Fibroblast of skin of right biceps (primary cell): ENCODE data around the gene PI4KA.
"Not testable (repeated sequence)": the region's sequence is repeated elsewhere in the genome, so short reads cannot be mapped to it uniquely, and the experiment has no call there.

Experiments
- DNase-seq: peaks from one replicate; pipeline ENCODE4 v3.0.0-alpha.2; 2013

PI4KA gene

GRCh38 chr22:20844055-20845037 is 14.3 kb downstream of the PI4KA start:
- no peak for DNase-seq

- no peak for DNase-seq
Measured at GRCh38 chr22:20843501-20843900, 15.1 kb downstream of the PI4KA start.

DNA sequence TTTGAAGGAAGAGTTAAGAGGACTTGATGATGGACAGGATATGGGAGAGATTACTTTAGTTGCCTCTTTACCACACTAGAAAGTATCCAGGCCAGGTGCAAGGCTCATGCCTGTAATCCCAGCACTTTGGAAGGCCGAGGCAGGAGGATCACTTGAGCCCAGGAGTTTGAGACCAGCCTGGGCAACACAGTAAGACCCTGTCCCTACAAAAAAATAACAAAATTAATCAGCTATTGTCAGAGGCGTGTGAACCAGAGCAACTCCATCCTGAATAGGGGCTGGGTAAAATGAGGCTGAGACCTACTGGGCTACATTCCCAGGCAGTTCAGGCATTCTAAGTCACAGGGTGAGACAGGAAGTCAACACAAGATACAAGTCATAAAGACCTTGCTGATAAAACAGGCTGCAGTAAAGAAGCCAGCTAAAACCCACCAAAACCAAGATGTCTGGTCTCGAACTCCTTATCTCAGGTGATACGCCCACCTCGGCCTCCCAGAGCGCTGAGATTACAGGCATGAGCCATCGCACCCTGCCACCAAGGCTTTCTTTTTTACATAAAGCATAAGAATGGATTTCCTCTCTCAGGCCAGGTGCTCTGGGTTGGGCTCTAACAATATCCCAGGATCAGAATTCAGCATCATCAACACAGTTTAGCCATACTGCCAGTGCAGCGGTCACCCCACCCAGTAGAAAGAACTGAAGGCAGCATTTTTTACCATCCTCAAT is 17.8 kb downstream of the PI4KA start:
- no peak for DNase-seq

DNA sequence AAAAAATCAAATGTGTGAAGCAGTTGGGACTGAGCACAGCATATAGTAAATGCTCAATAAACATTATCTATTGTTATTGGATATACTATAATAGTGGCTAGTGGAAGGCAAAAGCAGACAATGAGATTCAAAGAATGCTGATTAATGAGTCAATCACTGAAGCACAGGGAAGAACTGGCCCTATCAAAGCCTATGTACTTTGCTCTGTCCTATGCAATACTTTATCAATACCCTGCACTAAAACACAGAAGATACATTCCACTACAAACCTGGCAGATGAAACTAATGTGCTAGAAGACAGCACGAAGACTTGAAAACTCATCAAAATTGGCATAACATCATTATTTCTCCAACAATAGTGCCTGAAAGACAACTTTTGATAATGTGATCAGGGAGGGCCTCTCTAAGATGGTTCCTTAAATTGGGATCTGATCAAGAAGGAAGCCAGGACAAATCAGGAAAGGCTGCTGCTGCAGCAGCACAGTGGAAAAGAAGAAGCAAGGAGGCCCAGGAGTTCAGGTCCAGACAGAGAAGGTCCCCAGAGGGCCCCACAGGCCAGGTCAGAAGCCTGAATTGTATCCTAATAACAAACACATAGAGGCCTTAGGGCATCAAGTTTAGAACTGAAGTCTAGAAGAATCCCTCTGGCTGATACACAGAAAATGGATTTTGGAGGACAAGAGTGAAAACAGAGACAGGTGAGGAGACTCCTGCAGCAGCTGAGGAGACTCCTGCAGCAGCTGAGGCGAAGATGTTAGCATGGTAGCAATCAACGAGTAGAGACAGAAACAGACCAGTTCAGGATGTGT is 18.6 kb downstream of the PI4KA start:
- DNase-seq: no peak

GRCh38 chr22:20839354-20839753 is 19.3 kb downstream of the PI4KA start:
- DNase-seq: not testable (repeated sequence)

DNA sequence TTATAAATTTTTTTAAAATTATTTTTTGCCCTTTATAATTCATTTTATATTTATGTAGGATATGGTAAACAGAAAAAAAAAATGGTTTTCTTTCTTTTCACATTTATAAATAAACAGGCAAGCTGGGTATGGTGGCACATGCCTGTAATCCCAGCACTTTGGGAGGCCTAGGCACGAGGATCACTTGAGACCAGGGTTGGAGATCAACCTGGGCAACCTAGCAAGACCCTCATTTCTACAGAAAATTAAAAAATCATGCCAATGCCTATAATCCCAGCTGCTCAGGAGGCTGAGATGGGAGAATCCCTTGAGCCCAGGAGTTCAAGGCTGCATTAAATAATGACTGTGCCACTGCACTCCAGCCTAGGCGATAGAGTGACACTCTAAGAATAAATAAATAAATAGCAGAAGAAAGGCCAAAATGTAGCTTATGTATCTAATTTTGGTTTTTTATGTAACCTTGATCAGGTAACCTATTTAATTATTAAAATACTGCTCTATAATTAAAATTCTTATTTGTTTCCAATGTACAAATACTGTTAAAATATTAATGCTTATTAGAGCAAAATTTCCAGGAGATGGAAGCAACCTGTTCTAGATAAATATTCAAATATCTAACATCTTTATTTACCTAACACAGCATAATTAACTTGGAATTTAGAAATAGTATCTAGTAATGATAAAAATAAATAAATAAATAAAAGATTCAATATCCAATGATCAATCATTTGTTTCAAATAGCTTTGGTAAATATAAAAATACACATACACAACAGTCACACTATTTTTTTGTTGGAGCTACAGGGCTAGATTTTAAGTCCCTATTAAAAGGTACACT is 21.4 kb downstream of the PI4KA start:
- no peak for DNase-seq

DNA sequence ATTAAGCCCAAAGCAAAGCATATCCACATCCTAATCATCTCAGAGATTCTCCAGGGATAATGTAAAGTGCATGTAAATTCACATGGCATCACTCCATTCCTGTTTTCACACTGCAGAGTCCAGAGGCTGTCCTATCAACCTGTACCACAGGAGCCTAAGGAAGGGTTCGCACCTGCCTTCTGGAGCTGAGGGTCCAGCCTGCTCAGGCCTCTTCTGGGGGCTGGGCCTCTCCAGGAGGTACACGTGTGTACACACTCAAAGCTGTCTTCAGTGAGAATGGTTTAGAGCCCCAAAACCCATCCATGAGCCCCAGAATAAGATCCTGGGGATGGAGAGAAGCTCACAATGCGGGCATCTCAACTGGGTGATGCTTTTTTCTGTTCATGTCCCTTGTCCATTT is 23.9 kb downstream of the PI4KA start:
- no peak for DNase-seq

DNA sequence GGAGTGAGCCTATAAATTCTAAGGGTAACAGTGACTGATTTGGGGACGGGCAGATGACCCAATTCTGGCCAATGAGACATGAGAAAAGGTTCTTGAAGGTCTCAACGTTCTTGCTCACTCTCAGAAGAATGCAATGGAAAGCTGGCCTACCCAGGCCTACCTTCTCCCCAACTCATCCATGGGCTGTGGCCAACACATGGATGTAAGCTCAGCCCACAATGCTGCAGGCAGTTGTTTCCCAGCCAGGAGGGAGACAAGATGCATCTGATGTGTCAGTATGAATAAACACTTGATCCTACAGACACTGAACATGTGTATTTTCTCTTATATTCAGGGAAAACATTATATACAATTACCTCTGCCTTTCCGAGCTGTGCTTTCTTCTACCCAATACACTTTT is 24.4 kb downstream of the PI4KA start:
- no peak for DNase-seq

DNA sequence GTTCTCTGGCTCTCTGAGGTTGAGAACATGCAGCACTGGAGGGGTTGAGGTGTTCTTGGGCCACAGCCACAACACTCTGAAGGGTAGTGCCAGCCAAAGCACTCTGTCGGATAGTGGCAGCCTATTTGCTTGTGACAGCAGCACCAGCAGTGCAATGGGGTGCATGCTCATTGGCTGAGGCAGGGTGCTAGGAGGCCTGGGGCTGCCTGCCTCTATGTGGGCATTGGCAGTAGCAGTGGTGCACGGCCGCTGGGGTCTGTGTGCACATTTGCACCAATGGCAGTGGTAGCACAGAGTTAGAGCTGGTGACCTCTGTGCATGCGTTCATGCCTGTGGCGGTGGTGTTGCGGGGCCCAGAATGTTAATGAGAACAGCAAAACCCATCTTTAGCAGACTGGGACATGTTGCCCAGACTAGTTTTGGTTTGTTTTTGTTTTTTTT is 25.4 kb downstream of the PI4KA start:
- no peak for DNase-seq

DNA sequence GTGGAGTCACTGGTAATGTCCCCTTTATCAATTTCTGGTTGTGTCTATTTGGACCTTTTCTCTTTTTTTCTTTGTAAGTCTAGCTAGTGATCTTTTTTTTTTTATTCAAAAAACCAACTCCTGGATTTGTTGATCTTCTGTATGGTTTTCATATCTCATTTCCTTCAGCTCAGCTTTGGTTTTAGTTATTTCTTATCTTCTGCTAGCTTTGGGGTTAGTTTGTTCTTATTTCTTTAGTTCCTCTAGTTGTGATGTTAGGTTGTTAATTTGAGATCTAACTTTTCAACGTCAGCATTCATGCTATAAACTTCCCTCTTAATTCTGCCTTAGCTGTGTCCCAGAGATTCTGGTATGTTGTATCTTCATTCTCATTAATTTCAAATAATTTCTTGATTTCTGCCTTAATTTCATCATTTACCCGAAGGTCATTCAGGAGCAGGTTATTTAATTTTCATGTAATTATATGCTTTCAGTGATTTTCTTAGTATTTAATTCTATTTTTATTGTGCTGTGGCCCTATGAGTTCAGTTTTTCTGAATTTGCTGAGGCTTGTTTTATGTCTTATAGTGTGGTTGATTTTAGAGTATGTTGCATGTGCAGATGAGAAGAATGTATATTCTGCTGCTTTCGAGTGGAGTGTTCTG is 29.0 kb downstream of the PI4KA start:
- DNase-seq: no peak

- not testable (repeated sequence) for DNase-seq
Measured at GRCh38 chr22:20826373-20827152, 32.0 kb downstream of the PI4KA start.

DNA sequence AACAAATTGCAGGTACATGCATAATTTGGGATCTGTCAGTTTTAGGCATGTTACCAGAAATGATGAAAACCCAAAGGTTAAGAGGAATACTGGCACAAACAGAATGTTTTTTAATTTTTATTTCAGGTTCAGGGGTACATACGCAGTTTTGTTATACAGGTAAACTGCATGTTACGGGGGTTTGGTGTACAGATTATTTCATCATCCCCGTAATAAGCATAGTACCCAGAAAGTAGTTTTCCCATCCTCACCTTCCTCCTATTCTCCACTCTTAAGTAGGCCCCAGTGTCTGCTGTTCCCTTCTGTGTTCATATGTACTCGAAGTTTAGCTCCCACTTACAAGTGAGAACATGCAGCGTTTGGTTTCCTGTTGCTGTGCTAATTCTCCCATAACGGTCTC is 33.0 kb downstream of the PI4KA start:
- DNase-seq: no peak

GRCh38 chr22:20825216-20825615 is 33.4 kb downstream of the PI4KA start:
- DNase-seq: not testable (repeated sequence)

DNA sequence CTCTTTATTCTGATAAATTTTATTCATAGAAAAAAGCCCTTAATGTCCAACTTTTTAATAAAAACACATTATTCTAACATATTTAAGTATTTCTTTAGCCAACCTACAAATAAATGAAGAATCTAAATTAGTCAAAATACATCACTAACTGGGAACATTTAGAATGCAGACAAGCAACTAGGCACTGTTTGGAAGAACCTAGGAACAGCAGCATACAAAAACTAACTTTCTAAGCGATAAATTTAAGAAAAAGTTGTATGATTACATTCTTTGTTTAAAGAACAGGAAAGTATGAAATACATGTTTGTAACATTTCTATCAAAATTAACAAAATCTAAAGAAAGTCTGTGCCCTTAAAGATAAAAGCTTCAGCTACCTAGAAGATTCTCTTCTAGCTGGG is 35.3 kb downstream of the PI4KA start:
- no peak for DNase-seq

GRCh38 chr22:20822240-20822639 is 36.4 kb downstream of the PI4KA start:
- no peak for DNase-seq

GRCh38 chr22:20821717-20822239 is 36.8 kb downstream of the PI4KA start:
- DNase-seq: not testable (repeated sequence)

DNA sequence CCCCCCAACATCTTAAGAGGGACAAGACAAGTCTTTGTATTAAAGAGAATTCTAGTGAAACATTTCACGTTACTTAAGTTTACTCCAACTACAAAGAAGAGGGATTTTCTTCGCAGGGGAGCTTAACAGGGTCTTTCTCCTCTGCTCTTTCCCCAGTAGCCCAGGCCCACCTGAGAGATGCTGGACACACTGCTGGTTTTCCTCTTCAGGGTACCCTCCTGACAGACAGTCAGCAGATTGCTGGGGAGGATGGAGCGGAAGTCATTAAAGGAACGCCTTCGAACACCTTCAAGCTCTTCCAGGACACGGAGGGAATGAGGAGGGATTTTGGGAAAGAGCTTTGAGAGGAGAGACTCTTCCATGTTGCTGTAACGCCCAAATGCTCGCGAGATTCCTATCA is 39.1 kb downstream of the PI4KA start:
- no peak for DNase-seq

DNA sequence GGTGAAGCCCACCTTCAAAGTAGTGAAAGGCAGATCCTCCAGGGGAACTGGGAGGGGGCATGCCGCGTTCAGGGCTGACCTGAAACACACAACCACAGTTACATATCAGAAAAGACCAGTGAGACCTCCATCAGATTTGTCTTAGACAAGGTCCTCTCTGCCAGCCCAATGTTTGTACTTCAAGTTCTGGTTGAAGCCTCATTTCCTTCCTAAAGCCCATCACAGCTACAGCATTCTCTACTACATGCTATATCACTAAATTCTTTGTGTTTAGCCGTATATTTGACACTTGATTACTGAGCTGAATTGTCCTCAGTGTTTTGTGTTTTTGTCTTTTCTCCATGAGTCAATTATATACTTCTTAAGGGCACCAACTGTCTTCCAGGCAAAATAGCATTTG is 40.1 kb downstream of the PI4KA start:
- no peak for DNase-seq

DNA sequence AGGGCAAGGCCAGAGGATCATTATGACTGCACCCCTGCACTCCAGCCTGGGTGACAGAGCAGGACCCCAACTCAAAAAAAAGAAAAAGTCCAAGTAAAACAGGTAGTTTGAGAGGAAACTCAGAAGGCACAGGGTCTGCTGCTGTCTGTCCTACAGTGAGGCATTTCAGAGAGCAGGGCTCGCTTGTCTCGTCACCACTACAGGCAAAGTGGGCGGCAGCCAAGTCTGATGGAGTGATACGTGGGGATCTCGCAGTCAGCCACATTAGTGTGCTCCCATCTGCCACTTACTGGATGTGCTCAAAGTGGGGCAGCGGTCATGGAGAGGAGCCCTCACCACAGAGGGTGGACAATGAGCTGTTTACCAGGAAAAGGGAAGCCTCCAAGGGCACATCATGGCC is 42.1 kb downstream of the PI4KA start:
- DNase-seq: no peak

GRCh38 chr22:20815477-20816050 is 43.0 kb downstream of the PI4KA start:
- no peak for DNase-seq
